K562 (cell line): ENCODE data around the gene TMEM86B. TPM values are rescaled to one million over a fixed set of nuclear protein-coding genes. Genes with fewer than 3 reads are reported as not detected.

ENCODE experiments used
- ATAC-seq: fragments of 200-7000 bp; cut with Tn5 transposase; 3 replicates; pipeline ENCODE4 v1.9.1; 2020; ENCODE audit warnings: moderate library complexity
- BruUV-seq: library from RNA; stranded (reverse); fragments of 400-500 nt; replicated peaks from 2 replicates; lab custom pipeline; 2021; lab: Mats Ljungman, UMichigan
- CTCF ChIA-PET: fragments of 300-600 bp; formaldehyde crosslinking; extraction: SDS; loops from one replicate; lab custom pipeline; 2021; ENCODE audit warnings: low intra/inter-chr PET ratio; lab: Yijun Ruan, JAX
- POLR2A ChIA-PET: fragments of 300-600, 350-650 bp; sonication (Branson Sonifier 250); formaldehyde crosslinking; extraction: SDS; loops from one replicate; lab custom pipeline; 2021; ENCODE audit warnings: antibody characterized with exemption, inconsistent platforms; lab: Yijun Ruan, JAX
- DNase-seq, 4 experiments: peaks; one replicate each; pipeline versions ENCODE4 v3.0.0 to v3.0.0-alpha.2; 2011 to 2018; ENCODE audit warnings: low spot score in 3 of 4, mixed read lengths in 3 of 4; ENCODE audit errors: extremely low read depth in 1 of 4
- FAIRE-seq: peaks from 2 replicates; lab custom pipeline; 2011; peaks lifted over from hg19 to GRCh38; lab: Jason Lieb, UNC
- H2AFZ ChIP-seq: 2 replicates; pipeline ENCODE4 v1.6.0; 2011; ENCODE audit warnings: low read depth, low read length, control low read depth, inconsistent platforms
- H3K27ac ChIP-seq: fragments of 200-600 bp; 3 replicates; pipeline ENCODE4 v1.8.0; 2011; ENCODE audit warnings: low read depth, mild to moderate bottlenecking, control low read depth, inconsistent platforms, low read length, moderate library complexity, mixed read lengths; ENCODE audit errors: extremely low read depth
- H3K27me3 ChIP-seq, 2 experiments: fragments of 300-600 bp in 1 of 2; 2 replicates in 1 of 2; 3 replicates in 1 of 2; pipeline versions ENCODE4 v1.6.0 to v1.8.0; 2011; ENCODE audit warnings: inconsistent platforms in 2 of 2, low read length in 2 of 2, mild to moderate bottlenecking in 1 of 2, mixed read lengths in 1 of 2, moderate library complexity in 1 of 2; ENCODE audit not compliant: control insufficient read depth in 2 of 2, insufficient read depth in 2 of 2
- H3K36me3 ChIP-seq: fragments of 300-600 bp; 3 replicates; pipeline ENCODE4 v1.8.0; 2011; ENCODE audit warnings: mild to moderate bottlenecking, low read length, inconsistent platforms; ENCODE audit not compliant: control insufficient read depth, insufficient read depth
- H3K4me1 ChIP-seq, 2 experiments: fragments of 200-600 bp in 1 of 2; replicated peaks in 1 of 2; 2 replicates in 1 of 2; 3 replicates in 1 of 2; pipeline versions ENCODE4 v1.5.1 to v1.8.0; 2011; ENCODE audit warnings: inconsistent platforms in 2 of 2, low read length in 2 of 2, mild to moderate bottlenecking in 1 of 2, mixed read lengths in 1 of 2, moderate library complexity in 1 of 2; ENCODE audit not compliant: control insufficient read depth in 2 of 2, insufficient read depth in 2 of 2
- H3K4me2 ChIP-seq: 2 replicates; pipeline ENCODE4 v1.6.1; 2011; ENCODE audit warnings: low read length, control low read depth, inconsistent platforms, mixed read lengths; ENCODE audit not compliant: insufficient read depth
- H3K4me3 ChIP-seq: fragments of 200-600 bp; sonication (generic), shearing (Covaris generic); 2 replicates; pipeline ENCODE4 v1.5.1; 2016; ENCODE audit warnings: control low read depth, inconsistent platforms
- H3K79me2 ChIP-seq: fragments of 200-600 bp; 3 replicates; pipeline ENCODE4 v1.8.0; 2011; ENCODE audit warnings: low read length, inconsistent platforms; ENCODE audit not compliant: control insufficient read depth, insufficient read depth
- H3K9ac ChIP-seq, 2 experiments: 2 replicates each; pipeline versions ENCODE4 v1.6.0 to v1.6.1; 2011; ENCODE audit warnings: low read depth in 2 of 2, low read length in 2 of 2, control low read depth in 1 of 2, inconsistent platforms in 1 of 2, mild to moderate bottlenecking in 1 of 2, mixed read lengths in 1 of 2; ENCODE audit not compliant: insufficient read depth in 1 of 2
- H3K9me1 ChIP-seq: one replicate; pipeline ENCODE4 v1.6.0; 2011; ENCODE audit warnings: inconsistent platforms, mild to moderate bottlenecking, low read length, moderate library complexity; ENCODE audit not compliant: control insufficient read depth, insufficient read depth
- H3K9me3 ChIP-seq: replicated peaks from 2 replicates; pipeline ENCODE4 v1.5.1; 2011; ENCODE audit warnings: low read depth, low read length, inconsistent platforms; ENCODE audit not compliant: control insufficient read depth, insufficient read depth
- H4K20me1 ChIP-seq: replicated peaks from 2 replicates; pipeline ENCODE4 v1.6.1; 2011; ENCODE audit warnings: low read length, inconsistent platforms, mixed read lengths; ENCODE audit not compliant: control insufficient read depth, insufficient read depth
- FOXJ2 ChIP-seq: fragments of 200-800 bp; sonication (Bioruptor generic); IDR thresholded peaks from 2 replicates; pipeline ENCODE4 v1.6.1; 2016; ENCODE audit warnings: missing genetic modification characterization, missing compliant biosample characterization
- HNRNPLL ChIP-seq: fragments of 200-400 bp; formaldehyde crosslinking; IDR thresholded peaks from 2 replicates; pipeline ENCODE4 v1.6.1; 2017; ENCODE audit warnings: low read length, low read depth, mild to moderate bottlenecking; ENCODE audit not compliant: poor library complexity, severe bottlenecking
- NFATC3 ChIP-seq: fragments of 450-650 bp; IDR thresholded peaks from 2 replicates; pipeline ENCODE4 v1.6.1; 2017; ENCODE audit warnings: mild to moderate bottlenecking
- SIRT6 ChIP-seq: IDR thresholded peaks from one replicate; pipeline ENCODE4 v1.6.1; 2012; ENCODE audit warnings: low read depth, mild to moderate bottlenecking, control low read depth, inconsistent platforms, low read length, moderate library complexity
- ZNF212 ChIP-seq: fragments of 450-650 bp; formaldehyde crosslinking; IDR thresholded peaks from 2 replicates; pipeline ENCODE4 v1.4.0; 2020; ENCODE audit warnings: mild to moderate bottlenecking
- ZNF316 ChIP-seq: fragments of 450-650 bp; IDR thresholded peaks from 2 replicates; pipeline ENCODE4 v1.6.1; 2016
- ZNF699 ChIP-seq: fragments of 250-450 bp; sonication (Bioruptor Pico); IDR thresholded peaks from 2 replicates; pipeline ENCODE4 v1.8.0; 2021; ENCODE audit warnings: mild to moderate bottlenecking, moderate library complexity; ENCODE audit not compliant: insufficient replicate concordance
- WGBS: fragments of 100-300 bp; shearing (Covaris generic); methylation state at CpG from one replicate; pipeline ENCODE4 v1.1.6; 2016; ENCODE audit warnings: low coverage, mixed read lengths; ENCODE audit not compliant: insufficient coverage; ENCODE audit errors: missing lambda C conversion rate; 5-methylcytosine and 5-hydroxymethylcytosine counted together
- in situ Hi-C: fragments of 300-500 bp; cut with MboI; formaldehyde crosslinking; loops from 4 replicates; pipeline ENCODE4 v1.15.0; 2018; ENCODE audit warnings: inconsistent platforms, mixed read lengths
- intact Hi-C: fragments of 100-400 bp; cut with micrococcal nuclease; formaldehyde crosslinking; loops from 2 replicates; pipeline ENCODE4 v1.14.2; 2022
- polyA plus RNA-seq, 8 experiments: library from polyadenylated mRNA; depleted of rRNA in 4 of 8; stranded (reverse) in 5 of 8; unstranded in 3 of 8; fragments of >200 nt; fragmentation: Nextera tagmentation in 2 of 8; fragmentation: Illumina TruSeq in 1 of 8; extraction: Ambion mirVana in 2 of 8; extraction: Trizol in 1 of 8; gene quantifications; 2 replicates each; pipeline versions ENCODE4 v1.2.1 to v1.2.3, GENCODE V29; 2011 to 2014; ENCODE audit warnings: inconsistent platforms in 1 of 8, missing spikeins in 1 of 8
- total RNA-seq, 7 experiments: library from RNA; depleted of rRNA in 6 of 7; stranded (reverse); fragments of >200 nt in 6 of 7; fragmentation: Illumina TruSeq in 2 of 7; extraction: Trizol in 2 of 7; gene quantifications; 2 replicates each; pipeline versions ENCODE4 v1.2.1 to v1.2.3, GENCODE V29; 2011 to 2021; ENCODE audit warnings: low replicate concordance in 1 of 7
- TF ChIP-seq, protein P1 (sequence below): fragments of 250-450 bp; sonication (Bioruptor Pico); IDR thresholded peaks from 2 replicates; pipeline ENCODE4 v1.5.0; 2022; ENCODE audit warnings: mild to moderate bottlenecking

The TMEM86B gene
- total and polyA plus RNA-seq, 9 of the 15 experiments (the other 6 are each of a cell fraction or from before 2014, with no cell fraction given) = 0.28 to 7.9 (median 2.1) TPM

DNA sequence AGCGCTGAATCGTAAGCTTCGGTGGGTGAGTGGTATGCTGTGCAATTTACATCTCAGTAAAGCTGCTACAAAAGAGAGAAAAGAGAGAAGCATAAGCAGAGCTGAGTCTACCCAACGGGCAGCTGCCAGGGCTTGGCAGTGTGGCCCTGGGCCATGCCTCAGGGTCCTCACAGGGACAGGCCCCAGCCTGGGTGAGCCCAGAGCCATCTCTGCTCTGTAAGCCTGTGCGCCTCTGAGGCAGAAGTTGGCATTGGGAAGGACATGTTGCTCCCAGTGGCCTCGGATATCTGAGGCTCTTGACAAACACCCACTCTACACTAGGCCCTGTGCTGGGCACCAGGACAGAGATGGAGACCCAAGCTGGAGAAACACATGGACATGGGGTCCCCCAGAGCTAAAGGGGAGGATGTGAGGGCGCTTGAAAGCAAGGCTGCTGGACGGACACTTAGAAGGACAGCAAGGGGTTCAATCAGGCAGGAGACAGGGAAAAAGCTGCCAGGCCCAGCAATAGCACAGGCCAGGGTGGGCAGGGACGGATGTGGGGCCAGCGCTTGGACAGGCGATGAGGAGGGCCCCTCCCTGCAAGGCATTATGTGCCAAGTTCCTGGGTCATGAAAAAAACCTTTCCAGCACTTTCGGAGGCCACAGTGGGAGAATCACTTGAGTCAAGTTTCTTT is 15.6 kb upstream of the TMEM86B start:
- no peaks in the 10 kb centered on the region; a peak in 1 of 5 replicates for H3K27me3 ChIP-seq
- H3K9me3 ChIP-seq = no peaks in the 10 kb centered on the region
- intact Hi-C loops = no loop called here
- H3K27ac ChIP-seq = no peak overlapping the region
- POLR2A ChIA-PET = interaction anchor here (1.0 kb wide), 1 partner anchor 12 kb away, joined by 5 read pairs; no protein-coding TSS in a partner anchor
- H2AFZ ChIP-seq = no peak overlapping the region
- peak overlapping the region in 1 of 2 experiments; percentile 64; a peak in 1 of 4 replicates for H3K9ac ChIP-seq
- peaks cover 21% of the 10 kb centered on the region for H3K79me2 ChIP-seq
- WGBS = 92% methylated on average over 12 of the region's 12 CpGs
- H4K20me1 ChIP-seq = peaks cover 31% of the 10 kb centered on the region
- no peak for TF ChIP-seq ZNF212 (CRISPR knock-in tag)
- TF ChIP-seq ZNF316 = no peak
- no peak for TF ChIP-seq FOXJ2 (tag)
- TF ChIP-seq HNRNPLL = no peak
- no peak for TF ChIP-seq ZNF699 (CRISPR knock-in tag)
- no peak for TF ChIP-seq NFATC3
- TF ChIP-seq, protein P1, sequence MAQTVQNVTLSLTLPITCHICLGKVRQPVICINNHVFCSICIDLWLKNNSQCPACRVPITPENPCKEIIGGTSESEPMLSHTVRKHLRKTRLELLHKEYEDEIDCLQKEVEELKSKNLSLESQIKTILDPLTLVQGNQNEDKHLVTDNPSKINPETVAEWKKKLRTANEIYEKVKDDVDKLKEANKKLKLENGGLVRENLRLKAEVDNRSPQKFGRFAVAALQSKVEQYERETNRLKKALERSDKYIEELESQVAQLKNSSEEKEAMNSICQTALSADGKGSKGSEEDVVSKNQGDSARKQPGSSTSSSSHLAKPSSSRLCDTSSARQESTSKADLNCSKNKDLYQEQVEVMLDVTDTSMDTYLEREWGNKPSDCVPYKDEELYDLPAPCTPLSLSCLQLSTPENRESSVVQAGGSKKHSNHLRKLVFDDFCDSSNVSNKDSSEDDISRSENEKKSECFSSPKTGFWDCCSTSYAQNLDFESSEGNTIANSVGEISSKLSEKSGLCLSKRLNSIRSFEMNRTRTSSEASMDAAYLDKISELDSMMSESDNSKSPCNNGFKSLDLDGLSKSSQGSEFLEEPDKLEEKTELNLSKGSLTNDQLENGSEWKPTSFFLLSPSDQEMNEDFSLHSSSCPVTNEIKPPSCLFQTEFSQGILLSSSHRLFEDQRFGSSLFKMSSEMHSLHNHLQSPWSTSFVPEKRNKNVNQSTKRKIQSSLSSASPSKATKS (CRISPR knock-in tag) = no peak
- TF ChIP-seq SIRT6 = no peak
- TF ChIP-seq, all 486 proteins: peak for 0
- H3K9me1 ChIP-seq = peaks cover 3% of the 10 kb centered on the region
- ATAC-seq (no peak), FAIRE-seq (no peak), DNase-seq (no peak)
- peaks cover 4 to 28% of the 10 kb centered on the region in 2 experiments; a peak in 4 of 5 replicates for H3K4me1 ChIP-seq
- no TSS peak for BruUV-seq
- CTCF ChIA-PET = no interaction called here
- peaks cover 96% of the 10 kb centered on the region for H3K36me3 ChIP-seq
- in situ Hi-C loops = no loop called here
- no peak overlapping the region for H3K4me3 ChIP-seq
- no peak overlapping the region for H3K4me2 ChIP-seq
